ENCODE results near the gene PI4KA.

DNA sequence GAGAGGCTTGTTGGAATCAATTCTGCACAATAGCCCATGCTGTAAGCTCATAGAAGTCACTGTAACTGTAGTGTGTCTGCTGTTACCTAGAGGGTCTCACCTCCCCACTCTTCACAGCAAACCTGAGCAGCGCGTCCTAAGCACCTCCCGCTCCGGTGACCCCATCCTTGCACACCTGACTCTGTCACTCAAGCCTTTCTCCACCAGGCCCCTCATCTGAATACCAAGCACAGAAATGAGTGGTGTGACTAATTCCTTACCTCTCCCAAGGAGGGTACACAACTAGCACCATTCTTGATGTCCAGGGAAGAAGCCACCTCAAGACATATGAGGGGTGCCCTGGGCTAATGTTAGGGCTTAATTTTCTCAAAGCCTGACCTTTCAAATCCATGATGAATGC, 71.4 kb downstream of the PI4KA start:
- TF ChIP-seq, protein P1, sequence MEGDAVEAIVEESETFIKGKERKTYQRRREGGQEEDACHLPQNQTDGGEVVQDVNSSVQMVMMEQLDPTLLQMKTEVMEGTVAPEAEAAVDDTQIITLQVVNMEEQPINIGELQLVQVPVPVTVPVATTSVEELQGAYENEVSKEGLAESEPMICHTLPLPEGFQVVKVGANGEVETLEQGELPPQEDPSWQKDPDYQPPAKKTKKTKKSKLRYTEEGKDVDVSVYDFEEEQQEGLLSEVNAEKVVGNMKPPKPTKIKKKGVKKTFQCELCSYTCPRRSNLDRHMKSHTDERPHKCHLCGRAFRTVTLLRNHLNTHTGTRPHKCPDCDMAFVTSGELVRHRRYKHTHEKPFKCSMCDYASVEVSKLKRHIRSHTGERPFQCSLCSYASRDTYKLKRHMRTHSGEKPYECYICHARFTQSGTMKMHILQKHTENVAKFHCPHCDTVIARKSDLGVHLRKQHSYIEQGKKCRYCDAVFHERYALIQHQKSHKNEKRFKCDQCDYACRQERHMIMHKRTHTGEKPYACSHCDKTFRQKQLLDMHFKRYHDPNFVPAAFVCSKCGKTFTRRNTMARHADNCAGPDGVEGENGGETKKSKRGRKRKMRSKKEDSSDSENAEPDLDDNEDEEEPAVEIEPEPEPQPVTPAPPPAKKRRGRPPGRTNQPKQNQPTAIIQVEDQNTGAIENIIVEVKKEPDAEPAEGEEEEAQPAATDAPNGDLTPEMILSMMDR (IDR thresholded peaks at IDR 0.05; ENCODE audit: low read depth, low read length, missing input control), result no peak
- TF ChIP-seq TAF1 (conservative IDR thresholded peaks at IDR 0.05) (no peak), SP1 (IDR thresholded peaks at IDR 0.05) (no peak), RAD21 (IDR thresholded peaks at IDR 0.05) (no peak), HNF4A (conservative IDR thresholded peaks at IDR 0.05) (no peak), JUND (IDR thresholded peaks at IDR 0.05) (no peak), YY1 (IDR thresholded peaks at IDR 0.05) (no peak)

All from liver (tissue), 3 donors.